Type B pancreatic cell (in vitro differentiated cells): ENCODE results near the gene TBC1D23. TPM values are rescaled to one million over a fixed set of nuclear protein-coding genes. Genes with fewer than 3 reads are reported as not detected.
A peak's percentile ranks its signal among the peaks of the same experiment; 100 is the strongest.

Experiments
- DNase-seq: peaks from one replicate; pipeline ENCODE4 v3.0.0; 2021; ENCODE audit warnings: mixed read lengths; ENCODE audit not compliant: unreplicated experiment; ENCODE audit errors: extremely low spot score
- H3K27ac Mint-ChIP-seq: 2 replicates; pipeline ENCODE4 v1.8.0; 2021; ENCODE audit warnings: mild to moderate bottlenecking, mixed read lengths
- H3K27me3 Mint-ChIP-seq: 2 replicates; pipeline ENCODE4 v1.8.0; 2021; ENCODE audit warnings: mixed read lengths
- H3K36me3 Mint-ChIP-seq: 2 replicates; pipeline ENCODE4 v1.8.0; 2021; ENCODE audit warnings: mixed read lengths
- H3K4me1 Mint-ChIP-seq: one replicate; pipeline ENCODE4 v1.8.0; 2021; ENCODE audit warnings: mixed read lengths; ENCODE audit not compliant: unreplicated experiment
- H3K4me3 Mint-ChIP-seq: 2 replicates; pipeline ENCODE4 v1.8.0; 2021; ENCODE audit warnings: mild to moderate bottlenecking, mixed read lengths
- H3K9me3 Mint-ChIP-seq: 2 replicates; pipeline ENCODE4 v1.8.0; 2021; ENCODE audit warnings: mixed read lengths
- CTCF ChIP-seq: fragments of 200-600 bp; sonication (generic); conservative IDR thresholded peaks from 2 replicates; pipeline ENCODE4 v1.5.0; 2021; ENCODE audit warnings: antibody characterized with exemption, mild to moderate bottlenecking
- total RNA-seq: library from RNA; stranded (reverse); gene quantifications from 2 replicates; pipeline ENCODE4 v1.2.1, GENCODE V29; 2021; ENCODE audit warnings: low replicate concordance

Gene TBC1D23
- total RNA-seq, 1 donor from 2014 or later = 39.6 TPM

GRCh38 chr3:100265016-100265415 is 4.2 kb downstream of the TBC1D23 start:
- no peak for DNase-seq
- peaks cover 38% of the 10 kb centered on the region for H3K4me1 Mint-ChIP-seq
- no peaks in the 10 kb centered on the region for H3K9me3 Mint-ChIP-seq
- H3K4me3 Mint-ChIP-seq = peak overlapping the region; percentile 46
- no peaks in the 10 kb centered on the region for H3K27me3 Mint-ChIP-seq
- H3K27ac Mint-ChIP-seq = peak overlapping the region; percentile 6
- H3K36me3 Mint-ChIP-seq = no peaks in the 10 kb centered on the region
- no peak for TF ChIP-seq CTCF

GRCh38 chr3:100266531-100266930 is 5.7 kb downstream of the TBC1D23 start:
- no peak for TF ChIP-seq CTCF
- no peaks in the 10 kb centered on the region for H3K9me3 Mint-ChIP-seq
- no peak for DNase-seq
- no peaks in the 10 kb centered on the region for H3K36me3 Mint-ChIP-seq
- H3K4me3 Mint-ChIP-seq = no peak overlapping the region
- no peaks in the 10 kb centered on the region for H3K27me3 Mint-ChIP-seq
- H3K4me1 Mint-ChIP-seq = peaks cover 37% of the 10 kb centered on the region
- H3K27ac Mint-ChIP-seq = no peak overlapping the region

GRCh38 chr3:100268156-100268555 is 7.4 kb downstream of the TBC1D23 start:
- no peaks in the 10 kb centered on the region for H3K36me3 Mint-ChIP-seq
- no peak overlapping the region for H3K4me3 Mint-ChIP-seq
- no peak for DNase-seq
- no peak overlapping the region for H3K27ac Mint-ChIP-seq
- no peaks in the 10 kb centered on the region for H3K27me3 Mint-ChIP-seq
- peaks cover 26% of the 10 kb centered on the region for H3K4me1 Mint-ChIP-seq
- H3K9me3 Mint-ChIP-seq = no peaks in the 10 kb centered on the region
- TF ChIP-seq CTCF = no peak

GRCh38 chr3:100269001-100269400 is 8.2 kb downstream of the TBC1D23 start:
- H3K9me3 Mint-ChIP-seq = no peaks in the 10 kb centered on the region
- no peak for DNase-seq
- no peak for TF ChIP-seq CTCF
- H3K36me3 Mint-ChIP-seq = no peaks in the 10 kb centered on the region
- no peak overlapping the region for H3K27ac Mint-ChIP-seq
- no peaks in the 10 kb centered on the region for H3K27me3 Mint-ChIP-seq
- H3K4me1 Mint-ChIP-seq = peaks cover 22% of the 10 kb centered on the region
- no peak overlapping the region for H3K4me3 Mint-ChIP-seq

GRCh38 chr3:100269410-100270214 is 8.8 kb downstream of the TBC1D23 start:
- no peaks in the 10 kb centered on the region for H3K36me3 Mint-ChIP-seq
- no peaks in the 10 kb centered on the region for H3K27me3 Mint-ChIP-seq
- TF ChIP-seq CTCF = no peak
- H3K9me3 Mint-ChIP-seq = no peaks in the 10 kb centered on the region
- no peak overlapping the region for H3K27ac Mint-ChIP-seq
- no peak for DNase-seq
- no peak overlapping the region for H3K4me3 Mint-ChIP-seq
- peaks cover 17% of the 10 kb centered on the region for H3K4me1 Mint-ChIP-seq
